Neural cell (in vitro differentiated cells): ENCODE results near the gene TNRC6C. TPM values are rescaled to one million over a fixed set of nuclear protein-coding genes. Genes with fewer than 3 reads are reported as not detected.
A peak's percentile ranks its signal among the peaks of the same experiment; 100 is the strongest.

Experiments
- H2AFZ ChIP-seq: fragments of 200-600, 300-800 bp; sonication (generic), shearing (Covaris generic); 2 replicates; pipeline ENCODE4 v1.6.0; 2014; ENCODE audit warnings: low read depth, mild to moderate bottlenecking, antibody characterized with exemption, low read length, moderate library complexity
- H3F3A ChIP-seq: fragments of 200-600 bp; shearing (Covaris generic); 2 replicates; pipeline ENCODE4 v1.6.1; 2016; ENCODE audit warnings: mild to moderate bottlenecking, moderate library complexity, mixed read lengths, antibody characterized with exemption, low read length; ENCODE audit not compliant: insufficient read depth, poor library complexity, severe bottlenecking
- H3K27ac ChIP-seq: fragments of 200-600, 300-800 bp; sonication (generic), shearing (Covaris generic); 2 replicates; pipeline ENCODE4 v1.5.1; 2014; ENCODE audit warnings: mild to moderate bottlenecking, low read length, moderate library complexity
- H3K27me3 ChIP-seq: fragments of 300-800, 200-600 bp; sonication (generic), shearing (Covaris generic); 2 replicates; pipeline ENCODE4 v1.6.0; 2014; ENCODE audit warnings: mild to moderate bottlenecking, low read depth, low read length, moderate library complexity; ENCODE audit not compliant: insufficient read depth
- H3K36me3 ChIP-seq: fragments of 300-800, 200-600 bp; sonication (generic), shearing (Covaris generic); 2 replicates; pipeline ENCODE4 v1.5.1; 2014; ENCODE audit warnings: mild to moderate bottlenecking, antibody characterized with exemption, low read length, moderate library complexity; ENCODE audit not compliant: insufficient read depth
- H3K4me2 ChIP-seq: fragments of 300-800, 200-600 bp; sonication (generic), shearing (Covaris generic); 2 replicates; pipeline ENCODE4 v1.6.0; 2014; ENCODE audit warnings: mild to moderate bottlenecking, low read length
- H3K4me3 ChIP-seq: fragments of 300-800, 200-600 bp; sonication (generic), shearing (Covaris generic); 2 replicates; pipeline ENCODE4 v1.5.1; 2014; ENCODE audit warnings: mild to moderate bottlenecking, low read length, moderate library complexity
- H3K79me2 ChIP-seq: fragments of 200-600 bp; shearing (Covaris generic); replicated peaks from 2 replicates; pipeline ENCODE4 v1.6.0; 2014; ENCODE audit warnings: mild to moderate bottlenecking, low read length, moderate library complexity; ENCODE audit not compliant: insufficient read depth
- H3K9ac ChIP-seq: fragments of 300-800, 200-600 bp; sonication (generic), shearing (Covaris generic); 2 replicates; pipeline ENCODE4 v1.6.1; 2016; ENCODE audit warnings: mild to moderate bottlenecking, low read length, mixed read lengths
- H3K9me2 ChIP-seq: fragments of 200-600 bp; shearing (Covaris generic); 2 replicates; pipeline ENCODE4 v1.6.1; 2016; ENCODE audit warnings: mild to moderate bottlenecking, low read length, mixed read lengths; ENCODE audit not compliant: insufficient read depth
- H3K9me3 ChIP-seq: fragments of 200-600, 300-800 bp; sonication (generic), shearing (Covaris generic); 2 replicates; pipeline ENCODE4 v1.6.1; 2016; ENCODE audit warnings: mild to moderate bottlenecking, mixed run types, low read length, moderate library complexity, mixed read lengths
- H4K20me1 ChIP-seq: fragments of 200-600 bp; shearing (Covaris generic); 2 replicates; pipeline ENCODE4 v1.6.1; 2016; ENCODE audit warnings: mild to moderate bottlenecking, mixed run types; ENCODE audit not compliant: insufficient read depth
- EP300 ChIP-seq: fragments of 450-650 bp; conservative IDR thresholded peaks from 2 replicates; pipeline ENCODE4 v1.6.1; 2014; ENCODE audit warnings: antibody characterized with exemption, mild to moderate bottlenecking, moderate library complexity; ENCODE audit not compliant: poor library complexity, severe bottlenecking
- EZH2 ChIP-seq: fragments of 200-600, 300-800 bp; shearing (Covaris generic), sonication (generic); IDR thresholded peaks from 2 replicates; pipeline ENCODE4 v1.6.1; 2014; ENCODE audit warnings: antibody characterized with exemption, low read length, borderline replicate concordance, mild to moderate bottlenecking; ENCODE audit not compliant: insufficient read depth, poor library complexity, severe bottlenecking
- MXI1 ChIP-seq: fragments of 450-650 bp; conservative IDR thresholded peaks from 2 replicates; pipeline ENCODE4 v1.6.1; 2014; ENCODE audit warnings: antibody characterized with exemption, mild to moderate bottlenecking; ENCODE audit not compliant: poor library complexity, severe bottlenecking
- POLR2AphosphoS5 ChIP-seq: IDR thresholded peaks from 2 replicates; pipeline ENCODE4 v1.6.1; 2012
- RAD21 ChIP-seq: fragments of 450-650 bp; conservative IDR thresholded peaks from 2 replicates; pipeline ENCODE4 v1.6.1; 2014; ENCODE audit warnings: antibody characterized with exemption, mild to moderate bottlenecking, moderate library complexity
- SMC3 ChIP-seq: fragments of 450-650 bp; conservative IDR thresholded peaks from 2 replicates; pipeline ENCODE4 v1.6.1; 2014; ENCODE audit warnings: antibody characterized with exemption, mild to moderate bottlenecking, moderate library complexity; ENCODE audit not compliant: poor library complexity
- TAF1 ChIP-seq: IDR thresholded peaks from 2 replicates; pipeline ENCODE4 v1.6.1; 2012; ENCODE audit warnings: low read depth
- polyA plus RNA-seq: library from polyadenylated mRNA; depleted of rRNA; stranded (reverse); fragments of >200 nt; gene quantifications from 2 replicates; pipeline ENCODE4 v1.2.3, GENCODE V29; 2014
- TF ChIP-seq, protein P1 (sequence below): IDR thresholded peaks from 2 replicates; pipeline ENCODE4 v1.6.1; 2012; ENCODE audit warnings: borderline replicate concordance
- TF ChIP-seq, protein P2 (sequence below): fragments of 450-650 bp; IDR thresholded peaks from 2 replicates; pipeline ENCODE4 v1.5.1; 2014; ENCODE audit warnings: antibody characterized with exemption, mild to moderate bottlenecking, moderate library complexity; ENCODE audit not compliant: poor library complexity, severe bottlenecking

Gene TNRC6C
- polyA plus RNA-seq, 1 donor from 2014 or later, result 15.4 TPM

DNA sequence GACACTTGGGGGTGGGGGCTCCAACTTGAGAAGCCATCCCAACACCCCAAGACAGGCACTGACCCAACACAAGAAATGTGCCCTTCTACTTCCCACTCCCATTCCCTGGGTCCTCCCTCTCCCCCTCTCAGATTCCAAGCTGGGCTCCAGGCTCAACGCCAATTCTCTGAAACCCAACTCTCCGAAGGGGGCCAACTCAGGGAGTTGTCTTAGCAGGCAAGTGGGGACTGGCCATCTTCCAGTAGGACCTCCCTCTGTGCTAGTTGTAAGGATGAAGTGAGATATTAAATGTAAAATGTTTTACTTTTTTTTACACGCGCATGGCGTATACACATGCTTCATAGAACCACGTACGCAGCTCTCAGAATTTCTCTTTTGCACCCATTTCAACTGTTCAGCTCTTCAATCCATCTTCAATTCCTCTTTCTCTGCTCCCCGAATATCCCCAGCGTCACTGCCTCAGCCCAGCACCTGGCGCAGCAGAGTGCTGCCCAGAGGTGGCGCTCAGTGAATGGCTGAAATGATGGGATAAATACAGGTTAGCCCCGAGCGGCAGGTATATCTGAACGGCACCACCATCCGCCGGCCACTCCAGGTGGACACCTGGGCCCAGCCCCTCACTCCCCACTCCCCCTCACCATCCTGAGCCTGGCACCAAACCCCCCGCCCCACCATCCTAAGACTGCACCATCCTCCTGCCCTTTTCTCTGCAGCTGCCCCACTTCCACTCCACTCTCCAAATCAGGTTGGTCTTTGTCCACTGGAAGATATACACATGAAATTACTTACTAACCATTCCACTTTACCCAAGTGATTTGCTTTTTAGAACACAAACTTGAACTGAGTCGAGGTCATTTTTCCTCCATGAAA is 43.9 kb upstream of the TNRC6C start:
- Histone ChIP-seq H3K4me2 (no peak overlapping the region), H3K27ac (no peak overlapping the region), H3K36me3 (no peaks in the 10 kb centered on the region), H3K9me2 (no peaks in the 10 kb centered on the region), H3K9me3 (no peaks in the 10 kb centered on the region), H4K20me1 (no peaks in the 10 kb centered on the region), H3K9ac (no peak overlapping the region), H2AFZ (no peak overlapping the region), H3K27me3 (no peaks in the 10 kb centered on the region), H3F3A (peaks cover 5% of the 10 kb centered on the region), H3K4me3 (no peak overlapping the region), H3K79me2 (no peaks in the 10 kb centered on the region)
- TF ChIP-seq, protein P1, sequence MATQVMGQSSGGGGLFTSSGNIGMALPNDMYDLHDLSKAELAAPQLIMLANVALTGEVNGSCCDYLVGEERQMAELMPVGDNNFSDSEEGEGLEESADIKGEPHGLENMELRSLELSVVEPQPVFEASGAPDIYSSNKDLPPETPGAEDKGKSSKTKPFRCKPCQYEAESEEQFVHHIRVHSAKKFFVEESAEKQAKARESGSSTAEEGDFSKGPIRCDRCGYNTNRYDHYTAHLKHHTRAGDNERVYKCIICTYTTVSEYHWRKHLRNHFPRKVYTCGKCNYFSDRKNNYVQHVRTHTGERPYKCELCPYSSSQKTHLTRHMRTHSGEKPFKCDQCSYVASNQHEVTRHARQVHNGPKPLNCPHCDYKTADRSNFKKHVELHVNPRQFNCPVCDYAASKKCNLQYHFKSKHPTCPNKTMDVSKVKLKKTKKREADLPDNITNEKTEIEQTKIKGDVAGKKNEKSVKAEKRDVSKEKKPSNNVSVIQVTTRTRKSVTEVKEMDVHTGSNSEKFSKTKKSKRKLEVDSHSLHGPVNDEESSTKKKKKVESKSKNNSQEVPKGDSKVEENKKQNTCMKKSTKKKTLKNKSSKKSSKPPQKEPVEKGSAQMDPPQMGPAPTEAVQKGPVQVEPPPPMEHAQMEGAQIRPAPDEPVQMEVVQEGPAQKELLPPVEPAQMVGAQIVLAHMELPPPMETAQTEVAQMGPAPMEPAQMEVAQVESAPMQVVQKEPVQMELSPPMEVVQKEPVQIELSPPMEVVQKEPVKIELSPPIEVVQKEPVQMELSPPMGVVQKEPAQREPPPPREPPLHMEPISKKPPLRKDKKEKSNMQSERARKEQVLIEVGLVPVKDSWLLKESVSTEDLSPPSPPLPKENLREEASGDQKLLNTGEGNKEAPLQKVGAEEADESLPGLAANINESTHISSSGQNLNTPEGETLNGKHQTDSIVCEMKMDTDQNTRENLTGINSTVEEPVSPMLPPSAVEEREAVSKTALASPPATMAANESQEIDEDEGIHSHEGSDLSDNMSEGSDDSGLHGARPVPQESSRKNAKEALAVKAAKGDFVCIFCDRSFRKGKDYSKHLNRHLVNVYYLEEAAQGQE, result no peak
- TF ChIP-seq EZH2 (no peak), MXI1 (no peak), EP300 (no peak), POLR2AphosphoS5 (no peak), SMC3 (no peak), RAD21 (no peak), TAF1 (no peak)
- TF ChIP-seq, protein P2, sequence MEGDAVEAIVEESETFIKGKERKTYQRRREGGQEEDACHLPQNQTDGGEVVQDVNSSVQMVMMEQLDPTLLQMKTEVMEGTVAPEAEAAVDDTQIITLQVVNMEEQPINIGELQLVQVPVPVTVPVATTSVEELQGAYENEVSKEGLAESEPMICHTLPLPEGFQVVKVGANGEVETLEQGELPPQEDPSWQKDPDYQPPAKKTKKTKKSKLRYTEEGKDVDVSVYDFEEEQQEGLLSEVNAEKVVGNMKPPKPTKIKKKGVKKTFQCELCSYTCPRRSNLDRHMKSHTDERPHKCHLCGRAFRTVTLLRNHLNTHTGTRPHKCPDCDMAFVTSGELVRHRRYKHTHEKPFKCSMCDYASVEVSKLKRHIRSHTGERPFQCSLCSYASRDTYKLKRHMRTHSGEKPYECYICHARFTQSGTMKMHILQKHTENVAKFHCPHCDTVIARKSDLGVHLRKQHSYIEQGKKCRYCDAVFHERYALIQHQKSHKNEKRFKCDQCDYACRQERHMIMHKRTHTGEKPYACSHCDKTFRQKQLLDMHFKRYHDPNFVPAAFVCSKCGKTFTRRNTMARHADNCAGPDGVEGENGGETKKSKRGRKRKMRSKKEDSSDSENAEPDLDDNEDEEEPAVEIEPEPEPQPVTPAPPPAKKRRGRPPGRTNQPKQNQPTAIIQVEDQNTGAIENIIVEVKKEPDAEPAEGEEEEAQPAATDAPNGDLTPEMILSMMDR, result no peak

DNA sequence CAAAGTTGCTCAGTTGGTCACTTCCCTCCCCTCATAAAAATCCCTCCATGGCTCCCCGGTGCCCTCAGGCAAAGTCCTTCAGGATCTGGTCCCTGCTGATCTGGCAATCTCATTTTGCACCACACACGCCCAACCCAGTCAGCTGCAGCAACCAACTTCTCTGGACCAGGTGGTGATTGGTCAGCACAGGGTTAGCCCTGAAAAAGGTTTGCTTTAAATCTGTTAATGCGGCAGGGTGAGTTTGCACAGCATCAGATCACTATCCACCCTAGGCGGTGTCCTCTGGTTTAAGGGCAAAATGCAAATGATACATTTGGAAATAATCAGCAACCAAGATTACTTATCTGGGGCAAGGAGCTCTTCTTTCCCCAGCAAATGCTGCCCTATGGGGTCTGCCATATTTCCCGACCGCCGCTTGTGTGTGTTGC is 42.9 kb upstream of the TNRC6C start:
- H3K9me2 ChIP-seq, result no peaks in the 10 kb centered on the region

More for the DNA sequence above, 42.9 kb upstream of the TNRC6C start:
- H3K27me3 ChIP-seq, result no peaks in the 10 kb centered on the region
- no peaks in the 10 kb centered on the region for H3K36me3 ChIP-seq
- H4K20me1 ChIP-seq, result no peaks in the 10 kb centered on the region
- no peak for TF ChIP-seq EZH2
- TF ChIP-seq EP300, result no peak
- TF ChIP-seq, protein P1, result no peak
- TF ChIP-seq, protein P2, result no peak
- TF ChIP-seq POLR2AphosphoS5, result no peak
- TF ChIP-seq RAD21, result no peak
- TF ChIP-seq TAF1, result no peak
- TF ChIP-seq SMC3, result no peak
- TF ChIP-seq MXI1, result no peak
- H3K79me2 ChIP-seq, result no peaks in the 10 kb centered on the region
- H3K9me3 ChIP-seq, result no peaks in the 10 kb centered on the region
- no peak overlapping the region for H3K4me2 ChIP-seq
- no peak overlapping the region for H3K9ac ChIP-seq
- H3F3A ChIP-seq, result peaks cover 5% of the 10 kb centered on the region
- H3K4me3 ChIP-seq, result no peak overlapping the region
- no peak overlapping the region for H2AFZ ChIP-seq
- peak overlapping the region; percentile 56 for H3K27ac ChIP-seq
